ENCODE data around the gene DCAKD. TPM values are rescaled to one million over a fixed set of nuclear protein-coding genes. Genes with fewer than 3 reads are reported as not detected.

The DCAKD gene
- total and polyA plus RNA-seq, 10 of the 15 experiments (the other 5 are each of a cell fraction or from before 2014, with no cell fraction given) = 11.6 to 62.7 (median 38.3) TPM

- no peak for TF ChIP-seq GATAD2B (conservative IDR thresholded peaks at IDR 0.05; ENCODE audit: low read depth)
- TF ChIP-seq RELA (IDR thresholded peaks at IDR 0.05; ENCODE audit: borderline replicate concordance, partially characterized antibody) = no peak
These were observed 72.6 kb downstream of the DCAKD start (continued) for GRCh38 chr17:44978807-44979206.

- POLR2A ChIA-PET = no interaction called here
- Histone ChIP-seq H3K4me3 (no peak overlapping the region), H3K27me3 (replicated peaks in 1 of 2; ENCODE audit: control insufficient read depth in 2 of 2, insufficient read depth in 2 of 2, low read length in 1 of 2) (peaks cover 5% of the 10 kb centered on the region in 2 experiments; a peak in 3 of 4 replicates), H3K79me2 (ENCODE audit: control insufficient read depth, insufficient read depth, low read length) (no peaks in the 10 kb centered on the region), H3K9ac (ENCODE audit: control insufficient read depth, insufficient read depth, low read length) (no peak overlapping the region), H4K20me1 (ENCODE audit: control insufficient read depth, insufficient read depth) (no peaks in the 10 kb centered on the region), H3K4me1 (ENCODE audit: control insufficient read depth, insufficient read depth, low read length) (no peaks in the 10 kb centered on the region), H3K27ac (ENCODE audit: control insufficient read depth, insufficient read depth) (no peak overlapping the region), H3K9me3 (replicated peaks; ENCODE audit: control insufficient read depth, insufficient read depth, low read length) (no peaks in the 10 kb centered on the region), H3K4me2 (ENCODE audit: control insufficient read depth, insufficient read depth) (no peak overlapping the region), H3K36me3 (ENCODE audit: control insufficient read depth in 2 of 2, insufficient read depth in 2 of 2, low read length in 1 of 2) (no peaks in the 10 kb centered on the region), H2AFZ (ENCODE audit: control insufficient read depth, low read depth, low read length) (no peak overlapping the region)
- CTCF ChIA-PET = interaction anchor here (0.6 to 1.9 kb wide), 4 partner anchors 15 to 220 kb away, joined by 3 to 6 read pairs (median 4); no protein-coding TSS in a partner anchor
- TF ChIP-seq CHD2 (IDR thresholded peaks at IDR 0.05; ENCODE audit: borderline replicate concordance, low read depth, low read length) (no peak), ZNF384 (IDR thresholded peaks at IDR 0.05; ENCODE audit: borderline replicate concordance, low read depth, low read length) (no peak), NBN (IDR thresholded peaks at IDR 0.05) (no peak), HDAC6 (IDR thresholded peaks at IDR 0.05; ENCODE audit: unreplicated experiment) (no peak), POLR2AphosphoS2 (IDR thresholded peaks at IDR 0.05; ENCODE audit: low read depth, low read length) (no peak), TBL1XR1 (IDR thresholded peaks at IDR 0.05; ENCODE audit: low read depth, low read length) (no peak), ATF3 (IDR thresholded peaks at IDR 0.05; ENCODE audit: borderline replicate concordance, extremely low read depth, low read depth, low read length) (no peak), TCF12 (IDR thresholded peaks at IDR 0.05; ENCODE audit: low read depth, low read length) (no peak), E2F8 (IDR thresholded peaks at IDR 0.05; ENCODE audit: low read depth, partially characterized antibody) (no peak), ZNF207 (IDR thresholded peaks at IDR 0.05; ENCODE audit: borderline replicate concordance) (no peak)
- no peak for ATAC-seq
- no TSS peak for BruUV-seq (replicated peaks)
- no peak for DNase-seq (ENCODE audit: low read depth, low spot score)
- WGBS (ENCODE audit: insufficient coverage, insufficient replicate concordance, low lambda C conversion rate, missing lambda C conversion rate) = 38% methylated on average over 7 of the region's 7 CpGs
- no peak for FAIRE-seq
- intact Hi-C loops (cut with micrococcal nuclease; ENCODE audit: unreplicated experiment) = no loop called here
- RAD21 ChIA-PET (ENCODE audit: unreplicated experiment) = no interaction called here
- SMC1A ChIA-PET (ENCODE audit: uncharacterized antibody, unreplicated experiment) = no interaction called here
- in situ Hi-C loops (cut with MboI) = no loop called here
These were observed 73.5 kb downstream of the DCAKD start for GRCh38 chr17:44977814-44978550.
